ENCODE results near the gene TMEM14C. TPM values are rescaled to one million over a fixed set of nuclear protein-coding genes. Genes with fewer than 3 reads are reported as not detected.

The TMEM14C gene
- polyA plus RNA-seq, 1 donor (not counting 4 experiments of a cell fraction or from before 2014, with no cell fraction given), result 304 TPM

GRCh38 chr6:10687582-10687981 is 35.3 kb upstream of the TMEM14C start:
- Histone ChIP-seq H3K4me1 (ENCODE audit: control insufficient read depth, extremely low read depth, insufficient read depth, low read length) (no peaks in the 10 kb centered on the region), H4K20me1 (ENCODE audit: control insufficient read depth, extremely low read depth, insufficient read depth, low read length) (no peaks in the 10 kb centered on the region), H3K4me3 (ENCODE audit: control insufficient read depth in 2 of 3, extremely low read depth in 1 of 3, insufficient read depth in 2 of 3, low read depth in 1 of 3, low read length in 3 of 3) (no peak overlapping the region), H3K9me3 (ENCODE audit: control insufficient read depth, low read depth, low read length) (no peaks in the 10 kb centered on the region), H3K27ac (ENCODE audit: control insufficient read depth, insufficient read depth, low read length) (no peak overlapping the region), H3K36me3 (ENCODE audit: control insufficient read depth in 2 of 2, extremely low read depth in 1 of 2, insufficient read depth in 2 of 2, low read length in 2 of 2) (no peaks in the 10 kb centered on the region), H3K27me3 (ENCODE audit: control insufficient read depth, extremely low read depth, insufficient read depth, low read length) (no peaks in the 10 kb centered on the region), H3K9ac (ENCODE audit: control insufficient read depth, extremely low read depth, insufficient read depth, low read length) (no peak overlapping the region), H3K9me1 (ENCODE audit: control insufficient read depth, extremely low read depth, insufficient read depth, low read length) (no peaks in the 10 kb centered on the region), H3K79me2 (ENCODE audit: control insufficient read depth, insufficient read depth, low read length) (no peaks in the 10 kb centered on the region), H3K4me2 (ENCODE audit: control insufficient read depth, extremely low read depth, insufficient read depth, low read depth, low read length) (no peak overlapping the region), H2AFZ (ENCODE audit: control insufficient read depth, low read length) (no peak overlapping the region)
- FAIRE-seq (no peak), DNase-seq (ENCODE audit: low read depth, low spot score) (no peak)
- TF ChIP-seq CTCF (optimal IDR thresholded peaks at IDR 0.05 in 1 of 3, IDR thresholded peaks at IDR 0.05 in 1 of 3, conservative IDR thresholded peaks at IDR 0.05 in 1 of 3; ENCODE audit: extremely low read depth in 1 of 3, insufficient read depth in 2 of 3, low read length in 3 of 3) (no peak), EZH2 (IDR thresholded peaks at IDR 0.05; ENCODE audit: low read length) (no peak)
- dilution Hi-C loops (cut with MboI; ENCODE audit: extremely low pct_ligation_motif_present, low sequenced_read_pairs), result no loop called here

- Histone ChIP-seq H3K79me2 (ENCODE audit: control insufficient read depth, insufficient read depth, low read length) (peaks cover 8% of the 10 kb centered on the region), H3K36me3 (ENCODE audit: control insufficient read depth in 2 of 2, extremely low read depth in 1 of 2, insufficient read depth in 2 of 2, low read length in 2 of 2) (no peaks in the 10 kb centered on the region), H3K9me1 (ENCODE audit: control insufficient read depth, extremely low read depth, insufficient read depth, low read length) (no peaks in the 10 kb centered on the region), H3K27me3 (ENCODE audit: control insufficient read depth, extremely low read depth, insufficient read depth, low read length) (no peaks in the 10 kb centered on the region), H4K20me1 (ENCODE audit: control insufficient read depth, extremely low read depth, insufficient read depth, low read length) (no peaks in the 10 kb centered on the region), H3K4me3 (ENCODE audit: control insufficient read depth in 2 of 3, extremely low read depth in 1 of 3, insufficient read depth in 2 of 3, low read depth in 1 of 3, low read length in 3 of 3) (no peak overlapping the region), H2AFZ (ENCODE audit: control insufficient read depth, low read length) (no peak overlapping the region), H3K4me2 (ENCODE audit: control insufficient read depth, extremely low read depth, insufficient read depth, low read depth, low read length) (no peak overlapping the region), H3K9ac (ENCODE audit: control insufficient read depth, extremely low read depth, insufficient read depth, low read length) (no peak overlapping the region), H3K9me3 (ENCODE audit: control insufficient read depth, low read depth, low read length) (no peaks in the 10 kb centered on the region), H3K4me1 (ENCODE audit: control insufficient read depth, extremely low read depth, insufficient read depth, low read length) (peaks cover 10% of the 10 kb centered on the region), H3K27ac (ENCODE audit: control insufficient read depth, insufficient read depth, low read length) (no peak overlapping the region)
- no peak for FAIRE-seq
- dilution Hi-C loops (cut with MboI; ENCODE audit: extremely low pct_ligation_motif_present, low sequenced_read_pairs), result no loop called here
- TF ChIP-seq CTCF (optimal IDR thresholded peaks at IDR 0.05 in 1 of 3, IDR thresholded peaks at IDR 0.05 in 1 of 3, conservative IDR thresholded peaks at IDR 0.05 in 1 of 3; ENCODE audit: extremely low read depth in 1 of 3, insufficient read depth in 2 of 3, low read length in 3 of 3) (no peak), EZH2 (IDR thresholded peaks at IDR 0.05; ENCODE audit: low read length) (no peak)
- DNase-seq (ENCODE audit: low read depth, low spot score), result no peak
Measured at GRCh38 chr6:10690651-10691445, 32.0 kb upstream of the TMEM14C start.

All from keratinocyte (primary cell).